ENCODE measurements around the gene USPL1.
A peak's percentile ranks its signal among the peaks of the same experiment; 100 is the strongest.

USPL1 gene

DNA sequence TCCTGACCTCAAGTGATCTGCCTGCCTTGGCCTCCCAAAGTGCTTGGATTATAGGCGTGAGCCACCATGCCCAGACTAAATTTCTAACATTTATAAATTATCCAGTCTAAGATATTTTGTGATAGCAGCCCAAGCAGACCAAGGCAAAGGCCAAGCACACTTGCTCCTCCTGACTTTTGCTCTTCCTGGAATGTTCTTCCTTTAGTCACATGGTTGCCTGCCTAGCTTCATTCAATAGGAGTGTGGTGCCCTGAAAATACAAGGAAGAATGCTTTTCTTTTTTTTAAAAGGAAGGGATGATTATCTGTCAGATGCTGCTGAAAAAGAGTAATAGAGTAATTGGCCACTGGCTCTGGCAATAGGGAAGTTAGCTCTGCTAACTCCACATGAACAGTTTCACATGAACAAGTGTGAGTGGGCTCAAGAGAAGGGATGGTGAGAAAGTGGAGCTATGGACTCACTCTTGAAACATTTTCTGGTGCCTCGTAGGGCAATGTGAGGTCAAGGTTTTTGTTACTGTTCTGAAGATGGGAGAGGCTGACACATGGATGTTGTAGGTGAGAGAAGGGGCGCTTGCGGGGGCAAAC lies 47.1 kb downstream of the USPL1 start:
- no peak for DNase-seq

GRCh38 chr13:30665638-30666037 lies 47.9 kb downstream of the USPL1 start:
- DNase-seq: no peak

- DNase-seq: no peak
Observed at GRCh38 chr13:30666113-30666512, 48.4 kb downstream of the USPL1 start.

GRCh38 chr13:30667014-30667413 lies 49.3 kb downstream of the USPL1 start:
- DNase-seq: no peak

- DNase-seq: no peak
Observed at GRCh38 chr13:30668312-30668711, 50.6 kb downstream of the USPL1 start.

GRCh38 chr13:30671271-30671815 lies 53.6 kb downstream of the USPL1 start:
- DNase-seq: no peak

GRCh38 chr13:30673669-30674521 lies 56.2 kb downstream of the USPL1 start:
- DNase-seq: peak; percentile 75

DNA sequence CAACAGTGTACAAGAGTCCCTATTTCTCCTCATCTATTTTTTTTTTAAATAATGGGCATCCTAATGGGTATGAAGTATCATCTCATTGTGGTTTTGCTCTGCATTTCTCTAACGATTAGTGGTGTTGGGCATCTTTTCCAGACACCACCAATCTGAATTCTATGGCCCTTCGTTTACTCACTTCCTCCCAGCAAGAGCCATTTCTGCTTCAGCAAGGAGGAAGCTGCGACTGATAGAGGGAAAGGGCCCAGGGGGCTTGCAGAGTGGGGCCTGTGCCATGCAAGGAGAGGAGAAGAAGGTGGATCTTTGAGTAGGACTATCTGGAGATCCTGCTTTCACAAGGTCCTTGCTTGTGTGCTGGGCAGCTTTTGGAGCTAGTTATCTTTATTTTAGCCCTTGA lies 58.0 kb downstream of the USPL1 start:
- no peak for DNase-seq

- DNase-seq: peak; percentile 2
Observed at GRCh38 chr13:30676672-30677071, 59.0 kb downstream of the USPL1 start.

GRCh38 chr13:30679483-30680330 lies 62.0 kb downstream of the USPL1 start:
- DNase-seq: peak; percentile 4

DNA sequence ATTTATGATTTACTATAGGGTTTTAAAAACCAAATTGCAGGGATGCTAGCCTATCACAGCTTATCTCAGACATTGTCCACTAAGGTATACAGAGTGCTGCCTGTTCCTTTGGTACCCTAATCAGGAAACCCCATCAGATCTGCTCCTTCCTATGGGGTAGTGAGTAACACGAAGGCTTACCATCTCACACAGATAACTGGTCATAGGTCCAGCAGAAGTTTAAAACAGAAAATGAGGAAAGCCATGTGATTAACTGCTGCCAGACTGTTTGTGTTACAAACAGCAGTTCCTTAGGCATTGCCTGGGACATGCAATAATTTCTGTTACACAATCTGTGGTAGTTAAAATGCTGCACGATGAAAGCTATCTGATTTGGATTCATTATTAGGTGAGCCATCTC lies 64.1 kb downstream of the USPL1 start:
- DNase-seq: no peak

DNA sequence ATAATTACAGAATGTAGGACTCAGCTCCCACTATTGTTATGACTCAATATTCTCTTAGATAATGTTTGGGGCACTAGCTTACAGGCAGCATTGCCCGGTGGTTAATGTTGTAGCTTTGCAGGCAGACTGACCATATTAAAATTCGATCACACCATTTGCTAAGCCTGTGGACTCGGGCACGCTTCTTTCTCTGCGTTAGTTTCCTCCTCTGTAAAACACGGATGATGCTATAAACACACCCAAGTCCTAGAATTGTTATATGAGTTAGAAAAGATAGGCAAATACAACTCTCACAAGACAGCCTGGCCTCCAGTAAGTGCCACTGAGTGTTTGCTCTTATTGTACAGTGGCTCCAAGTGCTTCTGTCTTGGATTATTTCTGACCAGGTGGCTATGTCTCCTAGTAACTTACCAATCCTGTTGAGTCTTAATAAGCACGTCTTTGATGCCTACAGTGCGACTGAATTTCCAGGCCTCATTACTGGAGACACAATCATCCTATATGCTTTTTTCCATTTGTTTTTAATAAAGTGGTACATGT lies 67.7 kb downstream of the USPL1 start:
- DNase-seq: no peak

DNA sequence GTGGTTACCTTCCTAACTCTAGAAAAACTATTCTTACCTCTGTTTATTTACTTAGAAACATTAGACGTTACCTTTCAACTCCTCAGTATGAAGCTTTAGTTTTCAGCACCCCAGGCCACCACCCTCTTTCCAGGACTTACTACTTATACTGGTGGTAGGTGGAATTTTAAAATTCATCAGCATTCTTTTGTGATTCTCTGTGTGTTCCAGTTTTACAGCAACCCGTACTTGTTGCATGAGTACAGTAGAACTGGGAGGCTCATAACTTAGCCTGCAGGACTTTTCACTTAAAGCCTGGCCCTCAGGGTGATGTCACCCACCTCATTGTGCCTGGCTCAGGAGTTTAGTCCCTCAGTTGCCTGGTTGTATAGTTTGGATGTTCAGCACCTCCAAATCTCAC lies 68.3 kb downstream of the USPL1 start:
- DNase-seq: no peak

- DNase-seq: no peak
Observed at GRCh38 chr13:30687601-30688000, 69.9 kb downstream of the USPL1 start.

GRCh38 chr13:30689752-30690151 lies 72.0 kb downstream of the USPL1 start:
- DNase-seq: no peak

- no peak for DNase-seq
Observed at GRCh38 chr13:30690282-30691188, 72.8 kb downstream of the USPL1 start.

- no peak for DNase-seq
Observed at GRCh38 chr13:30692113-30692512, 74.4 kb downstream of the USPL1 start.

GRCh38 chr13:30696278-30697176 lies 78.8 kb downstream of the USPL1 start:
- DNase-seq: no peak

DNA sequence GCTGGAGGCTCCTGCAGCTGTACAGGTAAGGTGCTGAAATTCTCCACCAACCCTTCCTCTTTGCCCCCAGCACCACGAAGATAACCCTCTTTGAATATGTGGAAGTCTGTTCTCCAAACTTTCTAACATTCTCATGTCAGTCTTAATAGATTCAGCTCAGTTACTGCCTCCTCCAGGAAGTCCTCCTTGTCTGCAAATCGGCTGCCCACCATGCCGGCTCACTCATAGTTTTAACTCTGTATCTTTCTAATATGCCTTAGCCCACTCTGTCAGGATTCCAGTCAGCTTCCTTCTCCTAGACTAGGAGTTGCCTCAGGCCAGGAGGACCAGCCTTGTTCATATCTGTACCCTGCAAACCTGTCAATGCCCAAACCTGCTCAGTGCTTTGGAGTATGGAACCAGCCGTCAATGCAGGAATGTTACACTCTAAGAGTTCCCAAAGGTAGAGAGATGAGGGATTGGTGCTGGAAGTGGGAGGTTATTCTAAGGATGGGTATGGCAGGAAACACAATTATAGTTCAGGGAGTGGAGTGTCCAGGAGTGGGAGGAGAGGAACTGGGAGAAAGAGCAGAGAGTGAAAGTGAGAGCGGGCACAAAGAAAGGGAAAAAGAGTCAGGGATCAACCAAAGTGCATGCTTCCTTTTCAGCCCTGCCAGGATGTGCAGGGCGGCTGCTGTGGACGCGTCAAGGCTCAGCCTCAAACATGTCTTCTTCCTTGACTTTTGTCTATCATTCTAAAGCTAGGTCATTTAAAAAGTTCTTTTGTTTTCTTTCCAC lies 79.6 kb downstream of the USPL1 start:
- DNase-seq: no peak

DNA sequence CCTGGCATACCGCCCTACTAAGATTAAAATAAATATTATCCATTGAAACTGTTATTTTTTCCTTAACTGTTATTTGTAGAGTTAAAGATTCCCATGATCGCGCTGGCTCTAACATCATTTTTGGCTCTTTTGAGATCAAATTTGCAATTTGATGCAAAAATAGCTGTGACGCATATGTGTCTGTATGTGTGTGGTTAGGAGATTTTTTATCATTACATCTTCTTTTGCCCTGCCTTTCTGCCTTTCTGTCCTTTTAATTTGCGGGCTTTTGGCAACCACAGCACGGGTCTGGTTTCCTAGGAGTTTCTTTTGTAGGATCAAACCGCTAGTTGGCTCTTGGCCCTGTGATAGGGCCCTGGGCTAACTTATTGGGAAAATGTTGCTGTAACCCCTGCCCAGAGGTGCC lies 80.3 kb downstream of the USPL1 start:
- DNase-seq: no peak

Measured in NCI-H345 (cell line).